SW480 (cell line): ENCODE measurements around the gene RFX3.

Source experiments
- DNase-seq: peaks from one replicate; pipeline ENCODE4 v3.0.0-alpha.2; 2016; ENCODE audit warnings: low spot score

Gene RFX3

DNA sequence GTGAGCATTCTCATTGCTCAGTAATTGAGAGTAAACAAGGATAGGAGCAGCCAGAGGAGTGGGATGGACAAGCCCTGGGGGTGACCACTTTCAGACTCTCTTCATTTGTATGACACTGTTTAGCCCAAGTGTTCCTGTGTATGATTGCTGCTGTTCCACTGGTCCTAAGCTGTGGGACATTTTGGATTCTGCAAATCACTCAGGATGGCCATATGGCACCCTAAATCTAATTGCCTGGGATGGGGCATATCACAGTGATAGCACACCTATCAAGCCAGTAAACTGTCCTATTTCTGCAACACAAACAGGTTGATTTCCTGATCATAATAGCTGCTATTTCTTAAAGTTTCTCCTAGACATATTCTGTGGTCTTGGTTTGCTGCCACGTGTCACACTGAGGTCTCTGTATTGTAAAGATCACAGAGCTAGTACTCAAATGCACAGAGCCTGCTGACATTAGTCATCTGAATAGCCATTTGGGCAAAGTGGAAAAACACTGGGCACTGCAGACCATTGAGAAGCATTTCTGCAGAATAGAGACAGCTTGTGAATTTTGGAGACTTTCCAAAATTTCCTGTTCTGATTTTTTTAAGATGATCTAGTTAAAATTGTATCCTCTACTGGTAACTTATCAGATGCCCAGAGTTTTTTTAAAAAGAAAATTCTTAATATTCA, 320.2 kb downstream of the RFX3 start:
- DNase-seq: no peak

DNA sequence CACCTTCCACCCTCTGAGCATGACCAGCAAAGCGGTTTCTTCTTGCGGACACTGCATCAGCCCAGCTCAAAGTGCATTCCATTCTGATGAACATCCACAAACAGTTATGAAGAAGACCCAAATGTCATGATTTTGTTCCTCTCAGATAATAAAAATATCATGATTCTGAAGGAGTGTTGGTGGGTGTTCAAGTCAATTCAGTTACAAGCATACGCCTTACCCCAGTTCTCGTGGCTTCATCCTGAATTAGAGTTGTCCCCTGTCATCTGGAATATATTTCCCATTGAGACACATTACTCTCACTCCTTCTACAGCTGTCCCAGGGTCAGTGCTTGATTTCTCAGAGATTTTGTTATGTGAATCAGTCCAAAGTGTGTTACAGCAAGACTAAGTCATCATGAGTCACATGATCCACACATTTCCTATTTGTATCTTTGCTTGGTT, 325.4 kb downstream of the RFX3 start:
- no peak for DNase-seq

DNA sequence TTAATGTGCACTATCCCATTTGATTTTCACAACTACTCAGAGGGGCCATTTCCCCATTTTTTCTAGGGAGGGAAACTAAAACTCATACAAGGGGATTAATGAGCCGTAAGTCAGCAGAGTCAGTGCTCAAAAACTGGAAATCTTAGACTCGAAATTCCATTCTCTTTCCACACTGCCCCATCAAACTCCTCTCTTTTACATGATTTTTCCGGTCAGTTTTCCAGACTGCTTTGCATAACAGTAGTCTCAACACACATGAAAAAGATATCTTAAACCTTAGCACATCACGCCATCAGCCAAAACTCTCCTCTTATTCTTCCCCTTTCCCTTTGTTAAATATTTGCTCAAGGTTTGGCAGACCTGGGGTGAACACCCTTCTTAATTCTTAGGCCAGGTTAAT, 332.0 kb downstream of the RFX3 start:
- DNase-seq: no peak

DNA sequence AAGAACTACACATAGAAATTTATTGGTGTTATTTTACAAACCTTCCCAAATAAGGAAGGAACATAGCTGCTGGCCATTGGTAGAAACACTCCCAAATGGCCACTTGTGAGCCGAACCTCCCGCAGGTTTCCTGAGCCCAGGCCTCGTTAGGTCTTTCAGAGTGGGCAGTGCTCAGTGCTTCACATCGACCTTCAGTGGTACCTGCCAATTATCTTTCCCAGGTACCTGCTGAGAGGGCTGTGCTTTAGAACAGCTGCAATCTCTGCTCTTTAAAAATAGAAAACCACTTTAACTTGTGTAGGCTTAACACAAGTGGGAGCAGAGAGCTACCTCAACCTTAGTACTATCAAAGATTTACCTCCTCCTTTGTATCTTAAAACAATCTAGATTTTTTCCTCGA, 334.1 kb downstream of the RFX3 start:
- no peak for DNase-seq

DNA sequence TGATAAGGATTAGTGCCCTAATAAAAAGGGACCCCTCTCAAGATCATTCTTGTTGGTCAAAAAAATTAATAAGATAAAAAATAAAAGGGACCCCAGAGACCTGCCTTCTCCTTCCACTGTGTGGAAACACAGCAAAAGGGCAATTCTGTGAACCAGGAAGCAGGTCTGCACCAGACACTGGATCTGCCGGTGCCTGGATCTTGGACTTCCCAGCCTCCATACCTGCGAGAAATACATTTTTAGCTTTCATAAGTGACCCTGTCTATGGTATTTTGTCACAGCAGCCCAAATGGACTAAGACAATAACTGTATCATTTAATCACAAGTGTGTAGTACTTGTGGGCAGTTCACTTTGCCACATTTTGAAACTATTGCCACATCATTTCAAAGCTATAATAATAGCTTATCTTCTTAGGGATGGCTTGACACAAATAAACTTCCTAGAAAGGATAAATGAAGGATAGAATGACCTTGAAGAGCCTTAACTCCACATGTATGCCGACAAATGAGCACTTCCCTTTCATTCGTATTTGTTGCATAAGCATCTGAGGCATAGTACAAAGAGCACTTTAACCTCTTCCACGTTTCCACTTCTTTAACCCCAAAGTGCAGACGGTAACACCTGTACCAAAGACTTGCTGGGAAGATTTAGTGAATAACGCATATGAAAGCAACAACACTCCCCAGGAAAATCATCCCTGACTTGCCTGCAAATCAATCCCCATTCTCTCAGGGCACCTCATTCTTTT, 336.5 kb downstream of the RFX3 start:
- no peak for DNase-seq

DNA sequence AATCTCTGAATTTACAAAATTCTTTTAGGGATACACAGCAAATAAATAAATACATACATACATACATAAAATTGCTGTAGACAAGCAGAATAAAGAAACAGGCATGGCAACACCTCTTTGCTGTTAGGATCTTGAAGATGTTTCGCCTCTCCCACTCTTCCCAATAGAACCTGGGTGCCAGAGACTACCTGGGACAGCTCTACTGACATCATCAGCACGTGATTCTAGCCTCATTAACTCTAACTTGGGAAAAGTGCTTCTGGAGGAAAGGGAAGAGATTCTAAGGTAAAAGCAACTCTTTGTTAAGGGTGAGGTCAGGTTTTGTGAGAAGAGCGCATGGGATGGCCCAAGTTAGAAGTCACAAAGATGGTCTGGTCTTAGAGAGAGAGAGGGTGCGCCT, 339.1 kb downstream of the RFX3 start:
- no peak for DNase-seq

DNA sequence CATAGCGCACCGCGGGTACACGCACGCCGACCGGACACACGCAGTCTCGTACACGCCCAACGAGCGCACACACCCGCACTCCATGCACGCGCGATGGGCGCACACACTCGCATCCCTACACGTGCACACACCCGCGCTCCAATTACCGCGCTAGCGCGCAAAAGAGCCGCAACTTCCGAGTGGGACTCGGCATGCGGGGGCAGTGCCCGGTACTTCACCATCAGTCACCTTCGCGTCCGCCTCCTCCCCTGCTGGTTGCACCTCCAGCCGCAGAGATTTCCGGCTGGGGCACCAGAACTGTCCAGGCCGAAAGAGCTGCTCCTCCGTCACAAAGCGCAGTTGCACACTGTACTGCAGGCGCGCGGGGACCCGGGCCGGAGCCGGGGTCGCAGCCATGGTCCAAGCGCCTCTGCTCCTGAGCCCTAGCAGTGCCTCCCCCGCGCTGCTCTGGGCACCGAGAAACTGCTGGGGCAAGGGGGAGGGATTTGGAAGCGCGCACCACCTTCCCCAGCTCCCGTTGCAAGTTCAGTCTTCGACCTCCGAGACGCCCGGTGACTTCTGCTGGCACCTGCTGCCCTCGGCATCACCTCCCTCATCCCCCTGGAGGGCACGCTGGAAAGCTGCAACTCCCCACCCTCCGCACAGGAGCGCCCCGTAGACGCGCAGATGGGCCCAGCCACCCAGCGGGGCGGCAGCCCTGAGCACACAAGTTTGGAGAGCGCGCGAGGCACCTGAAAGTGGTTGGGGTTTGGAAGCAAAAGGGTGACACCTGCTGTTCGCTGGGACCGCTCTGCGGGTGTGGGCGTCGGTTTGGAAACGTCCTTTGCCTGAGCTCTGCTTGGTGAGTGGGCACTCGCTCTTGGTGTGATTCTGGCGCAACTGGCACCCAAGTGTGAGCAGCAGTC, 344.5 kb downstream of the RFX3 start:
- DNase-seq: peak; percentile 51

DNA sequence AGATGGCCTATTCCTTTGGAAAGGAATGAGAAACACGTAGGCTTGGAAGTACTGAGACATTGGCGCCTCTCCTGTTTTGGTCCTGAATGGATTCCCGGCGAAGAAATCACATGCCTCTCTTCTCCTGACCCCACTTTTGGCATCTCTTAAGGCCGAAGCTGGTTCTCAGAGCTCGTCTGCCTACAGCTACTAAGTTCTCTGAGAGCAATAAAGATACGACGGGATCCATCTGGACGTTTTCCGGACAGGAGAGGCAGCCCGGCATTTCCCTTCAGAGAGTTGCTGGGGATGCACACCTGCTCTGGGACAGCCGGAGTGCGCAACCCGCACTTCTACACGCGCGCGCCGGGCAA, 345.1 kb downstream of the RFX3 start:
- no peak for DNase-seq

DNA sequence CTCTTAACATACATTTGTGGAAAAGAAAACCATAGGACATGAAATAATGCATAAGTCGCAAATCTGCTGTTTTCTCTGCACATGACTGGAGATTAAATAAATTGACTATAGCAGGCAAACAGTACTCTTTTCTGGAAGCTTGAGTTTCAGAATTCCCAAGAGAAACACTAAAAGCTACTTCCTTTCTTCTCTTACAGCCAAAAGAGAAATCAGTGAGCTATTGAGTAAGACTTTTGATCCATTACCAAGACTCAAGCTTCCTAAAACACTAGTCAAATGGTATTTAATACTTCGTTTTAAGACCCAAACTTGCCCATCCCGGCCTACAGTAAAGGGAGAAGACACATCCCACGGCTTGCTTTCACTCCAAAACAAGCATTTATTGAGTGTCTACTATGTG, 346.1 kb downstream of the RFX3 start:
- DNase-seq: no peak

DNA sequence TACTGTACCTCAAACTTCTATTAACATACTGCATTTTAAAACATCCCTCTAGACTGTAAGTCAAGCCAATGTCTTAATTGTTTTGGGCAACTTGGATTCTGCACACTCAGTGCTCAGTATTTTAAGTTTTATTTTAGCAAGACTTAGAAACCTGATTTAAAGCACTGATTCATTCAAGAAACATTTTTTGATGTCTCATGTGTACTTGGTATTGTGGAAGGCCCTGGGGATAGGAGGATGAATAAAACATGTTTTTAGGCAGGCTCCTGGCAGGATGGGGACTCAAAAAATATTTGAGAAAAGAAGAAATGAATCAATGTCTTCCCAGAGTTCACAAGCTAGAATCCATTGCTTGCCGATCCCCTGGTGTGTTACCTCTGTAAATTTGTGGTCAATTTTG, 347.9 kb downstream of the RFX3 start:
- DNase-seq: no peak

DNA sequence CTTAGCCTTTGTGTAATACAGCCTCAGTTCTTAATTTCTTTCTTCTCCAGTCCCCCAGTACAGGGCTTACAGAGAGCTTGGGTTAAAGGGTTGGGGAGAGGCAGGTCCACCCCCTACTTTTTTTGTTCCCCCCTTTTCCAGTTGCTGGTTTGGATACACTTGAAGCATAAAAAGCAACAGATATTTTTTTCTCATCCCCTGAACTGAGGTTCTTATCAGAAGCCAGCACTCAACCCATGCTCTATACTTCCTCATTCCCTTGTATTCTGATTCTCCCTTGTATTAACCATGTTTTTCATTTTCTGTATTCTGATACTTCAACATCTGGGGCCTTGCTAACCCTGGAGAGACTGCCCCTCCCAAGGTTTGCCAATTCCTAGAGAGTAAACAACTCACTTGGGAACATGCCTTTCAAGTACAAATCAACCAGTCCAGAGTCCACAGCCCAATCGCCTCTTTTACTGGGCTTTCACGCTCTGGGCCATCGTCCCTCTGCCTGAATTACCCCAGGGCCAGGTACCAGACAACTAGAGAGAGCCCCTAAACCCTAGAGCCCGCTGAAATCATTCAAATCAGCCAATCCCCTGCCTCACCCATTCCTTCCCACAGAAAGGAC, 348.5 kb downstream of the RFX3 start:
- DNase-seq: no peak

DNA sequence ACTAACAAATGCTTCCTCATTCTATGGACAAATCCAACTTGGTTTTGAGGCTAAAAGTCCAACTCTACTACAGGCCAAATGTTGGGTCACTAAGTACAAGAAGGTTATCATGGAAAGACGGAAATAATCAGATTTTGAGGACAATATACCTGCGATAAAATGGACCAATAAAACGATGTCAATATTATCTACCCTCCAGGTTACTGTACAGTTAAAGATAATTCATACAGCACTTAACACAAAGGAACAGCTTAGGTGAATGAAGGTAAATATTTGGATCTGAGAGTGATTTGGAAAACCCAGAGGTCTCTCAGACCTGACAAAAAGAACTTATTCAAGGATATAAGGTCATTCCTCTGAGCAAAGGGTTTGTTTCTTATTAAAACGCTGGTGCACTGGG, 352.4 kb downstream of the RFX3 start:
- DNase-seq: no peak

DNA sequence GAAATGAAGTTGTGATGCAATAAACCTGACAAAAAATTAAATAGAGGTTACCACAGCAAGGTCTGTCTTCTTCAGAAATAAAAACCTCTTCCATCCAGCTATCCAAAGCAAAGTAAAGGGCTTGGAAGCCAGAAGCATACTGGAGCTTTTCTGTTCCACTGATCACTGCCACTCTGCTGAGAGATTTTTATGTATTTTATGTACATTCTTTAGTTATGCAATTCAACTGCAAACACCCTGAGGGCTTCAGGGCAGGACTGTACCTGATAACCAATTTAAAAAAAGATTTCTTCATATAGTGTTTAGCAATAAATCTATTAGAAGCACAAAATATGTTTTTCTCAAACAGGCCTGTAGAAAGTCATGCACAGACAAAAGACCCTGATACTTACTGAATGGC, 355.0 kb downstream of the RFX3 start:
- DNase-seq: no peak
